Muscle of leg (tissue), 11 donors: ENCODE measurements around the gene SPECC1. TPM values are rescaled to one million over a fixed set of nuclear protein-coding genes. Genes with fewer than 3 reads are reported as not detected.
"Not testable (repeated sequence)": the region's sequence is repeated elsewhere in the genome, so short reads cannot be mapped to it uniquely, and the experiment has no call there.

Source experiments
- DNase-seq: peaks from one replicate; pipeline ENCODE4 v3.0.0; 2013
- H3K27ac ChIP-seq: one replicate; pipeline ENCODE4 v1.5.1; 2013; ENCODE audit warnings: mild to moderate bottlenecking, low read length, control low read depth
- H3K27me3 ChIP-seq: one replicate; pipeline ENCODE4 v1.6.1; 2013; ENCODE audit warnings: low read length; ENCODE audit not compliant: control insufficient read depth, insufficient read depth
- H3K36me3 ChIP-seq: one replicate; pipeline ENCODE4 v1.6.1; 2013; ENCODE audit warnings: low read length; ENCODE audit not compliant: control insufficient read depth, insufficient read depth
- H3K4me1 ChIP-seq: one replicate; pipeline ENCODE4 v1.6.1; 2013; ENCODE audit warnings: low read length; ENCODE audit not compliant: control insufficient read depth, insufficient read depth
- H3K4me3 ChIP-seq: one replicate; pipeline ENCODE4 v1.5.1; 2013; ENCODE audit warnings: low read length, control low read depth
- H3K9me3 ChIP-seq: replicated peaks from 2 replicates; pipeline ENCODE4 v1.6.1; 2013; ENCODE audit warnings: low read depth, low read length; ENCODE audit not compliant: control insufficient read depth
- WGBS: methylation state at CpG from one replicate; pipeline ENCODE4 v1.1.5; 2013; ENCODE audit warnings: missing lambda C conversion rate; ENCODE audit not compliant: insufficient coverage; 5-methylcytosine and 5-hydroxymethylcytosine counted together
- polyA plus RNA-seq, 8 donors: library from polyadenylated mRNA; unstranded; fragments of 120-200 nt; gene quantifications; one replicate each; pipeline versions ENCODE4 v1.2.1 to v1.2.3, GENCODE V29; 2013; ENCODE audit warnings: inconsistent platforms in 1 of 8, low replicate concordance in 1 of 8; ENCODE audit not compliant: insufficient read length in 8 of 8, insufficient read depth in 1 of 8
- total RNA-seq: library from RNA; stranded (reverse); fragments of 120-200 nt; gene quantifications from one replicate; pipeline ENCODE4 v1.2.4, GENCODE V29; 2013

SPECC1 gene
- total and polyA plus RNA-seq, 9 donors: 5.7 to 11.6 (median 7.2) TPM

DNA sequence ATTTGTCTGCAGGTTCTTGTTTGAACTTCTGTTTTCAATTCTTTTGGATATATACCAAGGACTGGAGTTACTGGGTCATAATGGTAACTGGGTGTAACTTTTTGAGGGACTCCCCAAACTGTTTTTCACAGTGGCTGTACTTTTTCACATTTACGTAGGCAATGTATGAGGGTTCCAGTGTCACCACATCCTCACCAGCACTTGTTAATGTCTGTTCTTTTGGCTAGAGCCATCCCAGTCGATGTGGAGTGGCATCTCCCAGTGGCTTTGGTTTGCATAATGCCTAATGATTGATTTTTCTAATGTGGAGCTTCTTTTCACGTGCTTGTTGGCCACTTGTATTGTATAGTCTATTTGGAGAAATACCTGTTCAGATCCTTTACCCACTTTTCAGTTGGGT, 59.3 kb downstream of the SPECC1 start:
- Histone ChIP-seq H3K4me3 (no peak overlapping the region), H3K4me1 (peaks cover 15% of the 10 kb centered on the region), H3K36me3 (no peaks in the 10 kb centered on the region), H3K27me3 (no peaks in the 10 kb centered on the region), H3K9me3 (no peaks in the 10 kb centered on the region), H3K27ac (no peak overlapping the region)
- no peak for DNase-seq
- no CpG with 5 or more reads among the region's 3 CpGs for WGBS

DNA sequence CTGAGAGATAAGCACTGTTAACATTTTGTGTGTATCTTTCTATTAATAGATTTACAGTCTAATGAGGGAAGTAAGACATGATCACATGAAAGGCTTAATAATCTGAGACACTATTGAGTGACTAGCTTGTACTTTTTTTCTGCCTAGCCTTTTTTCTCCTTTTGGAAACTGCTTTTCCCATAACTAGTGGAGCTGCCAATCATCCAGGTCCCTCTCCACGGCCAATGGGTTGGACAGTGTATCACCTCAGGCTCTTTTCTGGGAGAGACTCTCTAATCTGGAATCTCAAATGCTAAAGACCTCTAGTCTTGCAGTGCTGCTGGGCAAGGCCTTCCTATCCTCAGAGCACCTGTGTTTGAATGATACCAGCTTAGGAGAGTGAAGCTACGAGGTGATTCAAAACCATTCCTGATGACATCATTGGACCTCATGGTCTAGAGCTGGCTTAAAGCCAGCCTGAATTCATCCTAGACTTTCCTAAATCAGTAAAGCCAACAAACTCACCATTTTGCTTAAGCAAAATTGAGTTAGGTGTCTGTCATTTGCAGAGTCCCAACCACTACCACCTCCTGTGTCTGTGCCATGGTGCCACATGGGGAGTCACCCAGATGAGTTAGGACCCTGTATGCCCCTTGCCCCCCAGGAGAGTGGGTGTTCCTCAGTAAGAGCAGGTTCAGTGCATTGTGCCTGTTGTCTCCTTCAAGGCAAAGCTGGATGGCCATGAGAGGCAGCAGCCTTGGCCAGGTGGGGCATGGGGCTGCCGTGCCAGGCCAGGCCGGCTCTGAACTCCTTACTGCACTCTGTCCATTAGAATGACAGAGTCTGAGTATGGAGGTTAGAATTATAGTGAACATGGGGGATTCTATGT, 62.9 kb downstream of the SPECC1 start:
- no peaks in the 10 kb centered on the region for H3K36me3 ChIP-seq
- H3K4me3 ChIP-seq: no peak overlapping the region
- H3K27ac ChIP-seq: no peak overlapping the region
- WGBS: no CpG with 5 or more reads among the region's 4 CpGs
- DNase-seq: no peak
- no peaks in the 10 kb centered on the region for H3K9me3 ChIP-seq
- H3K27me3 ChIP-seq: peaks cover 2% of the 10 kb centered on the region
- H3K4me1 ChIP-seq: no peaks in the 10 kb centered on the region

DNA sequence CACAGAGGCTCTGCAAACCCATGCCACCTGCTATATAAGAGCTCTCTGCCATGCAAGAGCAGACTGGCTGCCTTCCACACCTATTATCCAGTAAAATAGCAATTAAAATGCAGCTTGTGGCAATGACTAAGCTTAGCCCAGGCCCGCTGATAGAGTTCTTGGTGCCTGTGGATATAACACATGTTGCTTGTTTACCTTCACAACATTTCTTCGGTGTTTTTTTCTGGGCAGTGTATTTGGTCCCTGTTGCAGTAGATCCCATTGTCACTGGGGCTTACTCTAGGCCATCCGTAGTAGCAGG, 63.5 kb downstream of the SPECC1 start:
- 86% methylated on average over 1 of the region's 3 CpGs for WGBS
- Histone ChIP-seq H3K27me3 (peaks cover 2% of the 10 kb centered on the region), H3K27ac (no peak overlapping the region), H3K4me3 (no peak overlapping the region), H3K4me1 (no peaks in the 10 kb centered on the region), H3K36me3 (no peaks in the 10 kb centered on the region), H3K9me3 (no peaks in the 10 kb centered on the region)
- DNase-seq: no peak

DNA sequence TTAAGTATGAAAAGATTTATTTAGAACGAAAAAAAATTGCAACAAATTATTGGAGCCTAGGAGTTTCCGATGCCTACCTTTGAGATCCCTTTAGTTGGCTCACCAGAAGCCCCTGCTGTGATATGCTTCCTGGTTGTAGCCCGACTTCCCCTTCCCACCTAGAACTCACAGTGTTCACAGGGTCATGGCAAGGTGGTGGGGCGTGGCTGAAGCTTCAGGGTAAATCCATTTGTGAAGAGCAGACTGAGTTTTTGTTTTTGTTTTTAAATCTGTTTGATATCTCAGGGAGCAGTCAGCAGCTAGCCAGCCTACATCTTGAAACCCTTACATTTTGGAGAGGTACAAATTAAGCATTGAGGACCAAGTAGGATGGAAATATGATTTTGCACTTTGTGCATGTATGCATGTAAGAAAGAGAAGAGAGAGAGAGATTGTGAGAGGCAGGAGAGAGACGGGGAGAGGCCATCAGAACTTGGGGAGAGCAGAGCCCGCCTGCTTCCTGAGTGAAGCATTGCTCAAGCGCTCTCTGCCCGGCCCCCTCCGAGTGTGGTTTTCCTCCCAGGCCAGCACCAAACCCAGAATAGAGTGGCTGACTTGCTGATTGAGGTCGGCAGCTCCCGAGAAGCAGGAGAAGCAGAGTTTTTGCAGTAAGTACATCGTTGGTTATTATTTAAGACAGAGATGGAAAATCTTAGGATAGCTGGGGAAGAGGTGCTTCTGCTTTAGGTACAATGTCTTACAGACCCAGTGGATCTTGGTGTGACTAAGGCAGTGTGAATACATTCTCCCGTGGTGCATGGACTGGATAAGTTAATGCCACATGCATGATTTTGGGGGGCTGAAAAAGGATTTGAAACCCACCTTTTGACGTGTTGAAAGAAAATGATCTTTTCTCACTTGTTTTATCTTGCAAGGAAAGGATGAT, 64.2 kb downstream of the SPECC1 start:
- Histone ChIP-seq H3K27ac (peak overlapping the region; percentile 13), H3K4me3 (peak overlapping the region; percentile 18), H3K9me3 (no peaks in the 10 kb centered on the region), H3K4me1 (no peaks in the 10 kb centered on the region), H3K36me3 (no peaks in the 10 kb centered on the region), H3K27me3 (peaks cover 2% of the 10 kb centered on the region)
- peak; percentile 63 for DNase-seq
- WGBS: 59% methylated on average over 5 of the region's 14 CpGs

DNA sequence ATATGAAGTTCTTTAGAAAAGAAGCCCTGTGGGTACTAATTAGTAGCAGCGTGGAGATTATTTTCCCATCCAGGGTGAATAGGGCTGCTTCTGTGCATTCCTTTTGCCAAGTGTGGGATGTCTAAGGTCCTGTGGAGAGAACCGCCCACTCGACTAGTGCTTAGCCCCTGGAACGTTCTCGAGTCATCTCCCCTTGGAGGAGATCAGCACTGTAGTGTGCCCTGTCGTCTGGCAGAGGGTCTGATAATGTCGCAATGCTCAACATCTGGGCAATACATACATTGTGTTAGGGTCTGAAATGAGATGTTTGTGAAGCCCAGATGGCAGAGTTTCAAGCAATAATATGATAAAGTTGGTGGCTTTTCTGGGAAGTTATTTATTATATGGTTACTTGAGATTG, 64.8 kb downstream of the SPECC1 start:
- no peak overlapping the region for H3K27ac ChIP-seq
- H3K9me3 ChIP-seq: no peaks in the 10 kb centered on the region
- H3K4me3 ChIP-seq: peak overlapping the region; percentile 18
- WGBS: 22% methylated on average over 5 of the region's 7 CpGs
- H3K4me1 ChIP-seq: no peaks in the 10 kb centered on the region
- H3K36me3 ChIP-seq: no peaks in the 10 kb centered on the region
- H3K27me3 ChIP-seq: peaks cover 2% of the 10 kb centered on the region
- DNase-seq: no peak

DNA sequence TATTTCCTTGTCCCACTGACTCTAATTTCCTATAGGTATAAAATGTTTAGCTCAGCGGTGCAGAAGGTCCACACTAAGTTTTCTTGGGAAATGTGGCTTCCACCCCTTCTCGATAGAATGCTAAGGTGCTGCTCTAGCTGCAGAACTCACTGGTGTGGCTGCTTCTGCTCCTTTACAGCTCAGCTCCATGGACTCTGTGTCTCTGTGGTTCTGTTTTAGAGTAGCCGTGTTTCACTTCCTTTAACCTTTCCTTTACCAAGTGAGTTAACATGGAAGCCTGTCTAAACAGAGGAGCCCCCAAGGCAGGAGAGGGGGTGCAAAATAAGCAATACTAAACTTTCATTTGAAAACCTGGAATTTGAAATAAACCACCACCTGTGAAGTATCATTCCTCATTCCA, 65.3 kb downstream of the SPECC1 start:
- H3K36me3 ChIP-seq: no peaks in the 10 kb centered on the region
- no peak for DNase-seq
- no peaks in the 10 kb centered on the region for H3K4me1 ChIP-seq
- H3K4me3 ChIP-seq: peak overlapping the region; percentile 18
- peaks cover 2% of the 10 kb centered on the region for H3K27me3 ChIP-seq
- no CpG with 5 or more reads among the region's 3 CpGs for WGBS
- H3K27ac ChIP-seq: no peak overlapping the region
- H3K9me3 ChIP-seq: no peaks in the 10 kb centered on the region

DNA sequence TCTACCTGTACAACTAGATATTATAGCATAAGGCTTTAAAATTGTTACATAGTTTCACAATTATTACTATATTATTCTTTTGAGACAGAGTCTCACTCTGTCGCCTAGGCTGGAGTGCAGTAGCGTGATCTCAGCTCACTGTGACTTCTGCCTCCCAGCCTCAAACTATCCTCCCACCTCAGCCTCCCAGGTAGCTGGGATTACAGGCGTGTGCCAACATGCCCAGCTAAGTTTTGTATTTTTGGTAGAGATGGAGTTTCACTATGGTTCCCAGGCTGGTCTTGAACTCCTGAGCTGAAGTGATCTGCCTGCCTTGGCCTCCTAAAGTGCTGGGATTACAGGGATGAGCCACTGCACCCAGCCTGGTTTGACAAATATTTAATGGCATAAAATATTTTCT, 67.0 kb downstream of the SPECC1 start:
- not testable (repeated sequence) for H3K27ac ChIP-seq, H3K36me3 ChIP-seq, DNase-seq, H3K4me1 ChIP-seq, H3K9me3 ChIP-seq, H3K27me3 ChIP-seq, H3K4me3 ChIP-seq
- no CpG with 5 or more reads among the region's 3 CpGs for WGBS

DNA sequence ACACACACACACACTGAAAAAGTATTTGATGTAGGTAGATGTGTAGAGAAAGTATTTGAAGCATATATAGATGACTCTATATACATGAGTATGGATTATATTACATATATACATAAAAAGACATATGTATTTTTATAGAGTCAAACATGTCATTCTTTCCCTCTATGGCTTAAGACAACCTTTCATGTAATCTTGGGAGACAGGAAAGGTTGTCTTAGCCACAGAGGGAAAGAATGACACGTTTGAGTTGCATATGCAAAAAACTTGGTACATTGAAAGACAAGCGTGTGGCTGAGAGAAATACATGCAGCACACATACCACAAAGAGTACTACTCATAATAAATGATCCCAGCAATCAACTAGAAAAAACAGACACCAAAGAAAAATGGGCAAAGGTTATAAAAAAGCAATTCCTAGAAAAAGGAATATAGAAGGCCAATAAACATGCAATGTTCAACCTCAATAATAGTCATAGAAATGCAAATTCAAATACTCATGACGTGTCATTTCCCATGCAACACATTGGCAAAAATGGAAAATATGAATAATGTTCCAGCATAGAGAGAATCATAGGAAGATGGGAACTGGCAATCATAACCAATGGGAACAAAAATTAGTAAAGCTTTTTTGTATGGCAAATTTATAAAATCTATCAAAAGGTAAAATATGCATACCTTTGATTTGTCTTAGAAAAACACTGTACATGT, 69.0 kb downstream of the SPECC1 start:
- DNase-seq: no peak
- Histone ChIP-seq H3K4me1 (no peaks in the 10 kb centered on the region), H3K27me3 (peaks cover 2% of the 10 kb centered on the region), H3K4me3 (no peak overlapping the region), H3K9me3 (no peaks in the 10 kb centered on the region), H3K36me3 (no peaks in the 10 kb centered on the region), H3K27ac (no peak overlapping the region)
- WGBS: no CpG with 5 or more reads among the region's 3 CpGs

DNA sequence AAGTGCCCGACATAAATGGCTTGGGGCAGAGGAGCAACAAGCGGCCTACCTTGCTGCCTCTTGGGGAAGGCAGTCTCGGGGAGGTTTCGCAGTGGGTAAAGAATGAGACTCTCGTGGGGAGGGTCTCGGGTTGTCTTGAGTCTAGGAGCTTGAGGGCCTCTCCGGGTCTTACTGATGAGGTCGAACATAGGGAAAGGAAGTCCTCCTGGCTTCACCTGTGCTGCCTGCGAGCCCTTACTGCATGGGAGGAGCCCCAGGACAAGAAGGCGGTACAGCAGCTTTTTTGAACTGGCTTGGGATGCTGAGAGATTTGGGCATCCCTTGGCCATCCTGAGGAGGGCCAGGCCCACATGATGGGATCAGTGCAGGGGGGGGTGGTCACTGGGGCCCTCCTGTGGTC, 71.4 kb downstream of the SPECC1 start:
- WGBS: 84% methylated on average over 10 of the region's 10 CpGs
- Histone ChIP-seq H3K9me3 (no peaks in the 10 kb centered on the region), H3K36me3 (no peaks in the 10 kb centered on the region), H3K27ac (no peak overlapping the region), H3K27me3 (no peaks in the 10 kb centered on the region), H3K4me3 (no peak overlapping the region), H3K4me1 (no peaks in the 10 kb centered on the region)
- no peak for DNase-seq
